ENCODE results near the gene OPRL1.
"Not testable (repeated sequence)": the region's sequence is repeated elsewhere in the genome, so short reads cannot be mapped to it uniquely, and the experiment has no call there.

DNA sequence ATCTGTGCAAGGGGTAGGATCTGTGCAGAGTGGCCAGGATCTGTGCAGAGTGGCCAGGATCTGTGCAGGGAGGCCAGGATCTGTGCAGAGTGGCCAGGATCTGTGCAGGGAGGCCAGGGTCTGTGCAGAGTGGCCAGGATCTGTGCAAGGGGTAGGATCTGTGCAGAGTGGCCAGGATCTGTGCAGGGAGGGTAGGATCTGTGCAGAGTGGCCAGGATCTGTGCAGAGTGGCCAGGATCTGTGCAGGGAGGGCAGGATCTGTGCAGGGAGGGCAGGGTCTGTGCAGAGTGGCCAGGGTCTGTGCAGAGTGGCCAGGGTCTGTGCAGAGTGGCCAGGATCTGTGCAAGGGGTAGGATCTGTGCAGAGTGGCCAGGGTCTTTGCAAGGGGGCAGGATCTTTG lies 8.7 kb downstream of the OPRL1 start:
- TF ChIP-seq, protein P1, sequence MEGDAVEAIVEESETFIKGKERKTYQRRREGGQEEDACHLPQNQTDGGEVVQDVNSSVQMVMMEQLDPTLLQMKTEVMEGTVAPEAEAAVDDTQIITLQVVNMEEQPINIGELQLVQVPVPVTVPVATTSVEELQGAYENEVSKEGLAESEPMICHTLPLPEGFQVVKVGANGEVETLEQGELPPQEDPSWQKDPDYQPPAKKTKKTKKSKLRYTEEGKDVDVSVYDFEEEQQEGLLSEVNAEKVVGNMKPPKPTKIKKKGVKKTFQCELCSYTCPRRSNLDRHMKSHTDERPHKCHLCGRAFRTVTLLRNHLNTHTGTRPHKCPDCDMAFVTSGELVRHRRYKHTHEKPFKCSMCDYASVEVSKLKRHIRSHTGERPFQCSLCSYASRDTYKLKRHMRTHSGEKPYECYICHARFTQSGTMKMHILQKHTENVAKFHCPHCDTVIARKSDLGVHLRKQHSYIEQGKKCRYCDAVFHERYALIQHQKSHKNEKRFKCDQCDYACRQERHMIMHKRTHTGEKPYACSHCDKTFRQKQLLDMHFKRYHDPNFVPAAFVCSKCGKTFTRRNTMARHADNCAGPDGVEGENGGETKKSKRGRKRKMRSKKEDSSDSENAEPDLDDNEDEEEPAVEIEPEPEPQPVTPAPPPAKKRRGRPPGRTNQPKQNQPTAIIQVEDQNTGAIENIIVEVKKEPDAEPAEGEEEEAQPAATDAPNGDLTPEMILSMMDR (IDR thresholded peaks at IDR 0.05) = not testable (repeated sequence)
- TF ChIP-seq POLR2AphosphoS5 (IDR thresholded peaks at IDR 0.05) = not testable (repeated sequence)
